Mesenchymal stem cell (in vitro differentiated cells and primary cell): ENCODE results near the gene REPS1.
A peak's percentile ranks its signal among the peaks of the same experiment; 100 is the strongest.

Experiments
- DNase-seq: peaks from one replicate; pipeline ENCODE4 v3.0.0-alpha.2; 2013
- H2AFZ ChIP-seq: one replicate; pipeline ENCODE4 v1.6.1; 2013; ENCODE audit warnings: low read depth, mild to moderate bottlenecking, control low read depth, inconsistent platforms, low read length, moderate library complexity
- H2AK5ac ChIP-seq: 2 replicates; pipeline ENCODE4 v1.6.1; 2013; ENCODE audit warnings: low read length, moderate library complexity, mild to moderate bottlenecking, inconsistent platforms; ENCODE audit not compliant: severe bottlenecking
- H2BK120ac ChIP-seq: one replicate; pipeline ENCODE4 v1.6.1; 2013; ENCODE audit warnings: low read depth, mild to moderate bottlenecking, inconsistent platforms, low read length, moderate library complexity
- H2BK12ac ChIP-seq, 2 experiments: one replicate each; pipeline ENCODE4 v1.6.1; 2013; ENCODE audit warnings: inconsistent platforms in 2 of 2, low read length in 2 of 2, mild to moderate bottlenecking in 2 of 2, moderate library complexity in 2 of 2, control low read depth in 1 of 2
- H2BK15ac ChIP-seq: one replicate; pipeline ENCODE4 v1.6.1; 2013; ENCODE audit warnings: mild to moderate bottlenecking, low read depth, inconsistent platforms; ENCODE audit not compliant: poor library complexity, severe bottlenecking
- H2BK5ac ChIP-seq: 2 replicates; pipeline ENCODE4 v1.6.1; 2013; ENCODE audit warnings: low read depth, mild to moderate bottlenecking, low read length, control low read depth, inconsistent platforms; ENCODE audit not compliant: poor library complexity, severe bottlenecking
- H3K14ac ChIP-seq, 2 experiments: one replicate each; pipeline ENCODE4 v1.6.1; 2013; ENCODE audit warnings: inconsistent platforms in 2 of 2, low read length in 2 of 2, control low read depth in 1 of 2, mild to moderate bottlenecking in 1 of 2, moderate library complexity in 1 of 2
- H3K18ac ChIP-seq, 2 experiments: one replicate each; pipeline ENCODE4 v1.6.1; 2013; ENCODE audit warnings: inconsistent platforms in 2 of 2, low read length in 2 of 2, control low read depth in 1 of 2, low read depth in 1 of 2, mild to moderate bottlenecking in 1 of 2
- H3K23ac ChIP-seq, 2 experiments: one replicate each; pipeline ENCODE4 v1.6.1; 2013; ENCODE audit warnings: inconsistent platforms in 2 of 2, low read length in 2 of 2, mild to moderate bottlenecking in 2 of 2, moderate library complexity in 2 of 2, control low read depth in 1 of 2
- H3K27ac ChIP-seq: 2 replicates; pipeline ENCODE4 v1.5.1; 2013; ENCODE audit warnings: mild to moderate bottlenecking, moderate library complexity, low read length, control low read depth, inconsistent platforms; ENCODE audit not compliant: poor library complexity, severe bottlenecking
- H3K27me3 ChIP-seq, 2 experiments: 2 replicates each; pipeline versions ENCODE4 v1.6.1 to v1.7.0; 2013; ENCODE audit warnings: low read length in 2 of 2, mild to moderate bottlenecking in 2 of 2, moderate library complexity in 2 of 2, control low read depth in 1 of 2, inconsistent platforms in 1 of 2; ENCODE audit not compliant: control insufficient read depth in 1 of 2, insufficient read depth in 1 of 2
- H3K36me3 ChIP-seq, 2 experiments: 2 replicates each; pipeline versions ENCODE4 v1.6.1 to v1.7.0; 2013; ENCODE audit warnings: low read length in 2 of 2, control low read depth in 1 of 2, inconsistent platforms in 1 of 2, low read depth in 1 of 2, mild to moderate bottlenecking in 1 of 2; ENCODE audit not compliant: insufficient read depth in 2 of 2, control insufficient read depth in 1 of 2
- H3K4ac ChIP-seq, 2 experiments: one replicate each; pipeline ENCODE4 v1.6.1; 2013; ENCODE audit warnings: inconsistent platforms in 2 of 2, low read length in 2 of 2, mild to moderate bottlenecking in 2 of 2, moderate library complexity in 2 of 2, control low read depth in 1 of 2, low read depth in 1 of 2
- H3K4me1 ChIP-seq: 2 replicates; pipeline ENCODE4 v1.6.1; 2013; ENCODE audit warnings: low read depth, low read length, control low read depth; ENCODE audit not compliant: control insufficient read depth, insufficient read depth
- H3K4me2 ChIP-seq: 2 replicates; pipeline ENCODE4 v1.6.1; 2013; ENCODE audit warnings: low read length, mild to moderate bottlenecking, inconsistent platforms; ENCODE audit not compliant: poor library complexity, severe bottlenecking
- H3K4me3 ChIP-seq, 2 experiments: 2 replicates each; pipeline versions ENCODE4 v1.5.1 to v1.7.0; 2013; ENCODE audit warnings: low read length in 2 of 2, mild to moderate bottlenecking in 2 of 2, control low read depth in 1 of 2, low read depth in 1 of 2; ENCODE audit not compliant: insufficient read depth in 1 of 2
- H3K79me1 ChIP-seq: replicated peaks from 2 replicates; pipeline ENCODE4 v1.6.1; 2013; ENCODE audit warnings: mild to moderate bottlenecking, control low read depth, low read length, inconsistent platforms; ENCODE audit not compliant: poor library complexity, severe bottlenecking
- H3K9ac ChIP-seq: 2 replicates; pipeline ENCODE4 v1.7.0; 2013; ENCODE audit warnings: mild to moderate bottlenecking, low read length, moderate library complexity
- H3K9me3 ChIP-seq: 2 replicates; pipeline ENCODE4 v1.7.0; 2013; ENCODE audit warnings: mild to moderate bottlenecking, low read length; ENCODE audit not compliant: control insufficient read depth
- H4K8ac ChIP-seq: one replicate; pipeline ENCODE4 v1.6.1; 2013; ENCODE audit warnings: inconsistent platforms, mild to moderate bottlenecking, low read length, moderate library complexity
- H4K91ac ChIP-seq: one replicate; pipeline ENCODE4 v1.6.1; 2013; ENCODE audit warnings: mild to moderate bottlenecking, low read length, inconsistent platforms
- WGBS: methylation state at CpG from one replicate; pipeline ENCODE4 v1.1.7; 2013; ENCODE audit warnings: mixed read lengths; 5-methylcytosine and 5-hydroxymethylcytosine counted together

The REPS1 gene

GRCh38 chr6:138989098-138989983 lies 1.3 kb upstream of the REPS1 start:
- no peaks in the 10 kb centered on the region for H3K27me3 ChIP-seq
- H2BK12ac ChIP-seq, result no peak overlapping the region
- no peak for DNase-seq
- H3K4me1 ChIP-seq, result no peaks in the 10 kb centered on the region
- no peak overlapping the region for H3K14ac ChIP-seq
- no peak overlapping the region for H3K4me2 ChIP-seq
- H2BK15ac ChIP-seq, result no peak overlapping the region
- no peak overlapping the region for H2AFZ ChIP-seq
- WGBS, result 92% methylated on average over 5 of the region's 5 CpGs
- H4K8ac ChIP-seq, result no peak overlapping the region
- H3K36me3 ChIP-seq, result no peaks in the 10 kb centered on the region
- H2AK5ac ChIP-seq, result no peak overlapping the region
- H3K9me3 ChIP-seq, result no peaks in the 10 kb centered on the region
- H2BK5ac ChIP-seq, result no peak overlapping the region
- no peak overlapping the region for H2BK120ac ChIP-seq
- peaks cover 1% of the 10 kb centered on the region for H3K79me1 ChIP-seq
- no peak overlapping the region for H3K4ac ChIP-seq
- H3K4me3 ChIP-seq, result no peak overlapping the region
- H4K91ac ChIP-seq, result no peak overlapping the region
- no peak overlapping the region for H3K9ac ChIP-seq
- no peak overlapping the region for H3K23ac ChIP-seq
- H3K18ac ChIP-seq, result no peak overlapping the region
- no peak overlapping the region for H3K27ac ChIP-seq

GRCh38 chr6:138988469-138988834 lies 399 bp upstream of the REPS1 start:
- peak overlapping the region; percentile 88 for H2AFZ ChIP-seq
- H4K8ac ChIP-seq, result no peak overlapping the region
- H3K79me1 ChIP-seq, result peaks cover 7% of the 10 kb centered on the region
- no peak overlapping the region for H2BK5ac ChIP-seq
- H2BK120ac ChIP-seq, result no peak overlapping the region
- peak overlapping the region; percentile 93 for H3K9ac ChIP-seq
- no peaks in the 10 kb centered on the region for H3K27me3 ChIP-seq
- no peaks in the 10 kb centered on the region for H3K9me3 ChIP-seq
- no peak overlapping the region for H2BK15ac ChIP-seq
- H3K23ac ChIP-seq, result no peak overlapping the region
- H3K36me3 ChIP-seq, result no peaks in the 10 kb centered on the region
- H3K4me2 ChIP-seq, result peak overlapping the region; percentile 71
- H2AK5ac ChIP-seq, result no peak overlapping the region
- H3K4me1 ChIP-seq, result no peaks in the 10 kb centered on the region
- no peak overlapping the region for H3K4ac ChIP-seq
- no peak overlapping the region for H3K27ac ChIP-seq
- WGBS, result 30% methylated on average over 11 of the region's 11 CpGs
- peak overlapping the region in 1 of 2 experiments; percentile 91 for H3K4me3 ChIP-seq
- peak overlapping the region in 1 of 2 experiments; percentile 31 for H2BK12ac ChIP-seq
- H3K18ac ChIP-seq, result no peak overlapping the region
- no peak overlapping the region for H3K14ac ChIP-seq
- DNase-seq, result no peak
- no peak overlapping the region for H4K91ac ChIP-seq

- Histone ChIP-seq H3K79me1 (peaks cover 7% of the 10 kb centered on the region), H2BK120ac (no peak overlapping the region), H2AK5ac (no peak overlapping the region), H3K4me3 (peak overlapping the region; percentile 86 to 91), H3K9me3 (no peaks in the 10 kb centered on the region), H2BK12ac (peak overlapping the region in 1 of 2 experiments; percentile 52), H3K4ac (peak overlapping the region; percentile 73 to 93), H3K18ac (peak overlapping the region; percentile 93 to 98), H2BK5ac (no peak overlapping the region), H3K9ac (peak overlapping the region; percentile 93), H4K91ac (peak overlapping the region; percentile 82), H3K36me3 (no peaks in the 10 kb centered on the region), H3K27ac (no peak overlapping the region), H4K8ac (peak overlapping the region; percentile 82), H3K4me1 (no peaks in the 10 kb centered on the region), H2AFZ (peak overlapping the region; percentile 93), H3K27me3 (no peaks in the 10 kb centered on the region), H3K4me2 (peak overlapping the region; percentile 95), H2BK15ac (no peak overlapping the region), H3K23ac (peak overlapping the region in 1 of 2 experiments; percentile 99), H3K14ac (peak overlapping the region; percentile 58 to 88)
- DNase-seq, result no peak
- under 1% methylated on average over 17 of the region's 35 CpGs for WGBS
Observed at GRCh38 chr6:138987080-138987642, 892 bp downstream of the REPS1 start.

GRCh38 chr6:138986578-138986977 lies 1.5 kb downstream of the REPS1 start:
- no peak overlapping the region for H3K23ac ChIP-seq
- H3K14ac ChIP-seq, result no peak overlapping the region
- H3K4ac ChIP-seq, result no peak overlapping the region
- peak; percentile 54 for DNase-seq
- H3K36me3 ChIP-seq, result no peaks in the 10 kb centered on the region
- H3K4me2 ChIP-seq, result peak overlapping the region; percentile 95
- H2AK5ac ChIP-seq, result no peak overlapping the region
- peak overlapping the region in 1 of 2 experiments; percentile 91 for H3K4me3 ChIP-seq
- no peaks in the 10 kb centered on the region for H3K4me1 ChIP-seq
- H4K91ac ChIP-seq, result no peak overlapping the region
- H2BK12ac ChIP-seq, result no peak overlapping the region
- H2BK120ac ChIP-seq, result no peak overlapping the region
- H3K27ac ChIP-seq, result no peak overlapping the region
- no peak overlapping the region for H3K18ac ChIP-seq
- peak overlapping the region; percentile 93 for H3K9ac ChIP-seq
- WGBS, result 1% methylated on average over 3 of the region's 3 CpGs
- no peaks in the 10 kb centered on the region for H3K9me3 ChIP-seq
- no peaks in the 10 kb centered on the region for H3K27me3 ChIP-seq
- no peak overlapping the region for H4K8ac ChIP-seq
- no peak overlapping the region for H2AFZ ChIP-seq
- H3K79me1 ChIP-seq, result peaks cover 7% of the 10 kb centered on the region
- no peak overlapping the region for H2BK15ac ChIP-seq
- no peak overlapping the region for H2BK5ac ChIP-seq
